Measurements from ENCODE around the gene ULK4.

DNA sequence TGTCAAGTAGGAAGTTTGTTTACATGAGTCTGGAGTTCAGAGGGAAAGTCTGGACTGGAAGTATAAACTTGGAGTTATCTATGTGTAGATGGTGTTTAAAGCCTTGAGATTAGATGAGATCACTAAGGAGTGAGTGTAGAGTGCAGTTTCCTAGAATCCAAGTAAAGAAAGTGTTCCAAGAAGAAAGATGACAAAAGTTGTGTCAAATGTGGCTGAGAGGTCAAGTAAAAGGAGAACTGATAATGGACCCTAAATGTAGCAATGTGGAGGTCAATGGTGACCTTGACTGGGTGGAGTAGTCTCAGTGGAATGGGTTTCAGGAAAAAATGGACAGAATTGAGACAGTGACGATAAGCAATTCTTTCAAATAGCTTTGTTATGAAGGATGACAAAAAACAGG is 39.9 kb upstream of the ULK4 start:
- TF ChIP-seq EP300 (IDR thresholded peaks at IDR 0.05): no peak
- TF ChIP-seq, protein P1, sequence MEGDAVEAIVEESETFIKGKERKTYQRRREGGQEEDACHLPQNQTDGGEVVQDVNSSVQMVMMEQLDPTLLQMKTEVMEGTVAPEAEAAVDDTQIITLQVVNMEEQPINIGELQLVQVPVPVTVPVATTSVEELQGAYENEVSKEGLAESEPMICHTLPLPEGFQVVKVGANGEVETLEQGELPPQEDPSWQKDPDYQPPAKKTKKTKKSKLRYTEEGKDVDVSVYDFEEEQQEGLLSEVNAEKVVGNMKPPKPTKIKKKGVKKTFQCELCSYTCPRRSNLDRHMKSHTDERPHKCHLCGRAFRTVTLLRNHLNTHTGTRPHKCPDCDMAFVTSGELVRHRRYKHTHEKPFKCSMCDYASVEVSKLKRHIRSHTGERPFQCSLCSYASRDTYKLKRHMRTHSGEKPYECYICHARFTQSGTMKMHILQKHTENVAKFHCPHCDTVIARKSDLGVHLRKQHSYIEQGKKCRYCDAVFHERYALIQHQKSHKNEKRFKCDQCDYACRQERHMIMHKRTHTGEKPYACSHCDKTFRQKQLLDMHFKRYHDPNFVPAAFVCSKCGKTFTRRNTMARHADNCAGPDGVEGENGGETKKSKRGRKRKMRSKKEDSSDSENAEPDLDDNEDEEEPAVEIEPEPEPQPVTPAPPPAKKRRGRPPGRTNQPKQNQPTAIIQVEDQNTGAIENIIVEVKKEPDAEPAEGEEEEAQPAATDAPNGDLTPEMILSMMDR (IDR thresholded peaks at IDR 0.05): no peak
